HG03280 (cell line): ENCODE results near the gene PRKD1.

Experiments used
- ATAC-seq: cut with Tn5 transposase; IDR thresholded peaks from one replicate; pipeline ENCODE4 v1.9.1; 2021; ENCODE audit warnings: mild to moderate bottlenecking, moderate library complexity; ENCODE audit not compliant: unreplicated experiment

Gene PRKD1

GRCh38 chr14:29536886-29537511 lies 390.6 kb downstream of the PRKD1 start:
- ATAC-seq, result no peak

GRCh38 chr14:29529418-29529817 lies 398.2 kb downstream of the PRKD1 start:
- no peak for ATAC-seq

DNA sequence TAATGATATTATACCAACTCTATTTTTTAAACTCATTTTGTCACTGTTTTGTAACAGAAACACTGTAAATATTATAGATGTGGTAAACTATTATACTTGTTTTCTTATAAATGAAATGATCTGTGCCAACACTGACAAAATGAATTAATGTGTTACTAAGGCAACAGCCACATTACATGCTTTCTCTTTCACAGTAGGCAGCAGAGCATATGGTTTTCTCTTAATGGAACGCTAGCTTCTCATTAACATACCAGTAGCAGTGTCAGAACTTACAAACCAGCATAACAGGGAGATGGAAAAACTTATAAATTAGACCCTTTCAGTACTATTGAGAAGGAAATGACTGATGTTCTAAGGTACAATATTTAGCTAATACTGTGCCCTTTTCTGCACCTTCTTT lies 398.8 kb downstream of the PRKD1 start:
- no peak for ATAC-seq

DNA sequence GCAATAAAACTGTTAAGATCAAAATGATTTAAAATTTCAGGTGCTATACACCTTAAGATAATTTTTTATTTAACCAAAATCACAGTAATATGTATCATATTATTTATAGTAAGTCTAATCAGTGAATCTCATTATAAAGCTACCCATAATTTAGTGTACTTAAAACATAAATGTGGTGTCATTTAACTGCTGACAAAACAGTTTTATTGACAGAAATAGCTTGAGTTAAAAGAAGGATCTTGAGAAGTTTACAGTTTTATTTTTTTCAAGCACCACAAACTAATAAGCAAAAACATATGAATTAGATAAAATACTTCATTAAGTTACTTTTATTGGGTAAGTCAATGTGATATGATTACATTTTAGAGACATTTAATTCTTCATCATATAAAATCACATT lies 400.4 kb downstream of the PRKD1 start:
- no peak for ATAC-seq
